Measurements from ENCODE around the gene PTTG1. TPM values are rescaled to one million over a fixed set of nuclear protein-coding genes. Genes with fewer than 3 reads are reported as not detected.

The PTTG1 gene
- total and polyA plus RNA-seq, 9 of the 15 experiments (the other 6 are each of a cell fraction or from before 2014, with no cell fraction given), result 193 to 1,088 (median 349) TPM

GRCh38 chr5:160463227-160463626, 41.6 kb downstream of the PTTG1 start:
- 0% methylated on average over 4 of the region's 4 CpGs for WGBS (ENCODE audit: insufficient coverage, low coverage, missing lambda C conversion rate)
- FAIRE-seq, result no peak
- no peak for TF ChIP-seq MXI1 (IDR thresholded peaks at IDR 0.05; ENCODE audit: low read depth, low read length)
- peak; percentile 64 for TF ChIP-seq MAFK (IDR thresholded peaks at IDR 0.05; ENCODE audit: low read length)
- no peak for TF ChIP-seq ZNF23 (CRISPR knock-in tag; IDR thresholded peaks at IDR 0.05)
- peak; percentile 65 for TF ChIP-seq MAFF (IDR thresholded peaks at IDR 0.05; ENCODE audit: low read length)
- peak; percentile 64 for TF ChIP-seq ZNF316 (IDR thresholded peaks at IDR 0.05)
- intact Hi-C loops (cut with micrococcal nuclease) (no loop called here), in situ Hi-C loops (cut with MboI) (no loop called here)
- H3K4me3 ChIP-seq, result no peak overlapping the region
- DNase-seq (ENCODE audit: extremely low read depth in 1 of 4, low spot score in 3 of 4), result no peak
- H3K4me1 ChIP-seq (replicated peaks in 1 of 2; ENCODE audit: control insufficient read depth in 2 of 2, insufficient read depth in 2 of 2, low read length in 2 of 2), result peaks cover 0 to 4% of the 10 kb centered on the region in 2 experiments; a peak in 1 of 5 replicates
- no peak overlapping the region for H3K27ac ChIP-seq (ENCODE audit: extremely low read depth, low read depth, low read length)
- H4K20me1 ChIP-seq (replicated peaks; ENCODE audit: control insufficient read depth, insufficient read depth, low read length), result no peaks in the 10 kb centered on the region
- no peak overlapping the region for H2AFZ ChIP-seq (ENCODE audit: low read depth, low read length)
- H3K79me2 ChIP-seq (ENCODE audit: control insufficient read depth, insufficient read depth, low read length), result no peaks in the 10 kb centered on the region
- no peak overlapping the region for H3K9ac ChIP-seq (ENCODE audit: insufficient read depth in 1 of 2, low read depth in 2 of 2, low read length in 2 of 2)
- ChIA-PET POLR2A (interaction anchor here (0.6 kb wide), 1 partner anchor 14 kb away, joined by 6 read pairs; no protein-coding TSS in a partner anchor), CTCF (ENCODE audit: low intra/inter-chr PET ratio) (no interaction called here)
- no peaks in the 10 kb centered on the region for H3K9me3 ChIP-seq (replicated peaks; ENCODE audit: control insufficient read depth, insufficient read depth, low read depth, low read length)
- no peak for ATAC-seq
- no peaks in the 10 kb centered on the region for H3K36me3 ChIP-seq (ENCODE audit: control insufficient read depth, insufficient read depth, low read length)
- BruUV-seq (replicated peaks), result no TSS peak
- H3K4me2 ChIP-seq (ENCODE audit: insufficient read depth, low read length), result no peak overlapping the region
- peaks cover 7 to 10% of the 10 kb centered on the region in 2 experiments; a peak in 4 of 5 replicates for H3K27me3 ChIP-seq (ENCODE audit: control insufficient read depth in 2 of 2, insufficient read depth in 2 of 2, low read length in 2 of 2)
- H3K9me1 ChIP-seq (ENCODE audit: control insufficient read depth, insufficient read depth, low read length), result no peaks in the 10 kb centered on the region

- peaks cover 0 to 4% of the 10 kb centered on the region in 2 experiments; a peak in 1 of 5 replicates for H3K4me1 ChIP-seq (replicated peaks in 1 of 2; ENCODE audit: control insufficient read depth in 2 of 2, insufficient read depth in 2 of 2, low read length in 2 of 2)
- DNase-seq (ENCODE audit: extremely low read depth in 1 of 4, low spot score in 3 of 4) (no peak), ATAC-seq (no peak), FAIRE-seq (no peak)
- ChIA-PET POLR2A (no interaction called here), CTCF (ENCODE audit: low intra/inter-chr PET ratio) (no interaction called here)
- BruUV-seq (replicated peaks), result no TSS peak
- intact Hi-C loops (cut with micrococcal nuclease) (no loop called here), in situ Hi-C loops (cut with MboI) (no loop called here)
- no peaks in the 10 kb centered on the region for H3K9me3 ChIP-seq (replicated peaks; ENCODE audit: control insufficient read depth, insufficient read depth, low read depth, low read length)
- no peak overlapping the region for H3K27ac ChIP-seq (ENCODE audit: extremely low read depth, low read depth, low read length)
- H3K27me3 ChIP-seq (ENCODE audit: control insufficient read depth in 2 of 2, insufficient read depth in 2 of 2, low read length in 2 of 2), result peaks cover 7 to 10% of the 10 kb centered on the region in 2 experiments; a peak in 4 of 5 replicates
- H4K20me1 ChIP-seq (replicated peaks; ENCODE audit: control insufficient read depth, insufficient read depth, low read length), result no peaks in the 10 kb centered on the region
- H2AFZ ChIP-seq (ENCODE audit: low read depth, low read length), result no peak overlapping the region
- TF ChIP-seq SAP30 (IDR thresholded peaks at IDR 0.05; ENCODE audit: borderline replicate concordance, insufficient read depth, low read depth, low read length, poor library complexity, severe bottlenecking) (no peak), CEBPB (tag; IDR thresholded peaks at IDR 0.05) (peak; percentile 29; the same call in 1 of the 2 replicates), CEBPG (CRISPR knock-in tag; IDR thresholded peaks at IDR 0.05) (no peak), CEBPG (tag; conservative IDR thresholded peaks at IDR 0.05 in 1 of 2, IDR thresholded peaks at IDR 0.05 in 1 of 2) (0 out of 4 replicates have a peak, but pooled peaks of 1 of the 2 experiments have one; percentile 18), ZNF57 (CRISPR knock-in tag; IDR thresholded peaks at IDR 0.05) (no peak), TBP (optimal IDR thresholded peaks at IDR 0.05; ENCODE audit: low read depth, low read length) (no peak)
- no peaks in the 10 kb centered on the region for H3K79me2 ChIP-seq (ENCODE audit: control insufficient read depth, insufficient read depth, low read length)
- no peak overlapping the region for H3K4me3 ChIP-seq
- no peak overlapping the region for H3K9ac ChIP-seq (ENCODE audit: insufficient read depth in 1 of 2, low read depth in 2 of 2, low read length in 2 of 2)
- no peaks in the 10 kb centered on the region for H3K9me1 ChIP-seq (ENCODE audit: control insufficient read depth, insufficient read depth, low read length)
- no peak overlapping the region for H3K4me2 ChIP-seq (ENCODE audit: insufficient read depth, low read length)
- no peaks in the 10 kb centered on the region for H3K36me3 ChIP-seq (ENCODE audit: control insufficient read depth, insufficient read depth, low read length)
- 0% methylated on average over 7 of the region's 7 CpGs for WGBS (ENCODE audit: insufficient coverage, low coverage, missing lambda C conversion rate)
Measured at GRCh38 chr5:160463740-160464465, 42.2 kb downstream of the PTTG1 start.

Measured in K562 (cell line).